ENCODE data around the gene B3GAT3.

GRCh38 chr11:62569611-62570010 lies 52.2 kb downstream of the B3GAT3 start:
- TF ChIP-seq CTCF (IDR thresholded peaks at IDR 0.05) (no peak), POLR2A (IDR thresholded peaks at IDR 0.05) (no peak)
